ENCODE results near the gene AKIP1.
A peak's percentile ranks its signal among the peaks of the same experiment; 100 is the strongest.

DNA sequence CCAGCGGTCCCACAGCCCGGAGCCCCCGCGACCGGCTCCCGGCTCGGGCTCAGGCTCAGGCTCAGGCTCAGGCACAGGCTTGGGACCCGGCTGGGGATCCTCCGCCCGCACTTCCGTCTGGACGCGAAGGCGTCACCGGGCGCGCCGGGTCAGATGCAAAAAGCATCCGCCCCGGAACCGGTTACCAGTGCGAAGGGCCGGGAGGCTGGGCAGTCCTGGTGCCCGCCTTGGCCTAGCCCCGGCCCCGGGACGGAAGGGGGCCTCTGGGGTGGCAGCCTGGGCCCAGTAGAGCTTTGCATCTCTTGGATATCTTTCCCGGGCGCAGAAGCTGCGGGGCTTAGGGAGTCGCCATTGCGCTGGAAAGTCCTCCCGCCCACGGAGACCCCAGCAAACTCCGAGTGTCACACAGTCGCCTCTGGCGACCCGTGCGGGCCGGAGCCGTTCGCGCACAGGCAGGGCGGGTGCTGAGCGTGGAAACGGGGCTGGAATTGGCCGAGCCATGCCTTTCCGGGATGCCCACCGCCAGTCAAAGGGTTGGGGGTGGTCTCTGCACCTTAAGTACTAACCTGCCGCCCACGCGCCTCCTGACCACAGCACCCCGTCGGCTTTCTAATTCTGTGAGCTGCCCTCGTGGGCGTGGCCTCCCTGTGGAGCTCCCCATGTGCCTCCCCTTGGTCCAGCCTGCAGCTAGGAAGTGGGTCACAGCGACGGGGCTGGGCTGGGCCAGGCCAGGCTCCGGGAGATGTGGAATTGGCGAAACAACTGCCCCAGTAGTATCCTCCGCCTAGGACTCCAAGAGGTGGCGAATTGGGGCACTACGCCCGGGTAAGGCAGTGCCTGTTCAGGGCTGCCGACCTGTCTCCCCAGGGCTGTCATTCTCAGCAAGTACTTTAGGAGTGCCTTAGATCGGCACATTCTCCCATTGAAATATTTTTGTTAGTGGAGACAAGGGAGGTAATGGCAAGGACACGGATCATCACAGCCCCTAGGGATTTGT is 53.6 kb downstream of the AKIP1 start, which contains the start of gene TMEM9B:
- TF ChIP-seq EZH2 (IDR thresholded peaks at IDR 0.05) (no peak), POLR2AphosphoS5 (IDR thresholded peaks at IDR 0.05; ENCODE audit: borderline replicate concordance, low read depth, low read length) (peak; percentile 76)
